GM12892 (cell line): ENCODE measurements around the gene ITIH5.

Source experiments
- POLR2A ChIP-seq: IDR thresholded peaks from 2 replicates; pipeline ENCODE4 v1.6.1; 2011; ENCODE audit warnings: low read depth, low read length, control low read depth
- POLR2AphosphoS5 ChIP-seq: IDR thresholded peaks from 2 replicates; pipeline ENCODE4 v1.6.1; 2011; ENCODE audit warnings: low read depth, low read length, control low read depth
- TAF1 ChIP-seq: IDR thresholded peaks from 2 replicates; pipeline ENCODE4 v1.6.1; 2011; ENCODE audit warnings: low read depth, mild to moderate bottlenecking, control low read depth, low read length, borderline replicate concordance

GRCh38 chr10:7611909-7612308 is 54.9 kb downstream of the ITIH5 start:
- TF ChIP-seq POLR2A (no peak), TAF1 (no peak), POLR2AphosphoS5 (no peak)
